GM11168 (cell line): ENCODE data around the gene ARFGEF2.
"Not testable (repeated sequence)": the region's sequence is repeated elsewhere in the genome, so short reads cannot be mapped to it uniquely, and the experiment has no call there.

Experiments
- in situ Hi-C: fragments of 300-500 bp; cut with MboI; formaldehyde crosslinking; loops from one replicate; pipeline ENCODE4 v1.12.0; 2022; ENCODE audit warnings: low sequenced_read_pairs; ENCODE audit not compliant: unreplicated experiment

The ARFGEF2 gene

DNA sequence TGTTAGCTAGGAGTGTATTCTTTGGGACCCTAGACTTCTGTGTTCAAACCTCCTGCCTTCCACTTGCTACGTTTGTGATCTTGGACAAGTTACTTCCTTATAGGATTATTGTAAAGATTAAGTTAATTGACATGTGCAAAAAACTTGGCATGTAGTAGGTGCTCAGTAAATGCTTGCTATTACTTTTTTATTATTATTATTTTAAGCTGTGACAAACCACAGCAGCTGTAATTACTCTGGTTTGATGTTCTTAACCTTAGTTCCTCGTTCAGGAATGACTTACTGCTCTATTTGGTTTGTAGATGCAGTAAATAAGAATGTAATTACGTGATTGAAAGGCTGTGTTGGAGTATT, 3.2 kb downstream of the ARFGEF2 start:
- in situ Hi-C loops = no loop called here

GRCh38 chr20:48926267-48926666, 4.8 kb downstream of the ARFGEF2 start:
- in situ Hi-C loops = no loop called here

GRCh38 chr20:48926821-48927220, 5.3 kb downstream of the ARFGEF2 start:
- in situ Hi-C loops = no loop called here

DNA sequence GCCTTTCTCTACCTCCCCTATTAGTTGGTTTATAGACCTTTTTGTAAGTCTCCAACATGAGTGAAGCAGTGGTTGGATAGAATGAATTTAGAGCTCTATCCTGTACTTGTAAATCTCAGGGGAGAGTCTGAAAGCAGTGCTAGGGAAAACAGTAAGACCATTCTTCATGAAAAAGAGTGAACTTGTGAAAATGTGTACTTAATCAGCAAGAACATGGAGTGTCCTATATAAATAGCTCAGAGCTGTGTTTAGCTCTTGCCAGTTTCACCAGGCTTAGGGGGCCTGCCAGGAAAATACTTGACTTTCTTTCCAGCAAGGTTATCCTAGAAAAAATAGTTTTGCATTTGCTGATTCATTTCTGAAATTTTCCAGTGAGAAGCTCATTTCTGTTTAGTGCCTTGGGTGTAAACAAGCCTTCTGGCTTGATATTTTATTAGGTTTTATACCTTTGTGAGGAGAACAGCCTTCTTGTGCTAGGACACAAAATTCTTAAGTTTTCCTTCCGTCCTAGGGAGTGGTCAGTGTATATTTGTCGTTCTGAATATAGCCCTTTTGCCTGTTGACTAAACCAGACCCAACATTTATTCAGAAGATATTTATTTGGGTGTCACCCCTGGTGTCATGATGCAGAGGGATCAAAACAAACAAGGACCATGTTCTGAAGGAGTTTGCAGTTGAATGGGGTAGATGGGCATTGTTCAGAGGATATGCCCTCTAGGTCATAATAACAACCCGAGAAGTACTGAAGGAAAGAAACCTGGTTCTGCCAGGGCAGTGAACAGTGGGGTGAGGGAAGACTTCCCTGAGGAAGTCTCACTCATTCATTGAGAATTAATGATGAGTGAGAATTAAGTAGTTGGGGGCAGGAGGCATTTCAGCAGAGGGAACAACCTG, 7.6 kb downstream of the ARFGEF2 start:
- in situ Hi-C loops = no loop called here

- in situ Hi-C loops = no loop called here
These were observed 8.5 kb downstream of the ARFGEF2 start for GRCh38 chr20:48930035-48930434.

DNA sequence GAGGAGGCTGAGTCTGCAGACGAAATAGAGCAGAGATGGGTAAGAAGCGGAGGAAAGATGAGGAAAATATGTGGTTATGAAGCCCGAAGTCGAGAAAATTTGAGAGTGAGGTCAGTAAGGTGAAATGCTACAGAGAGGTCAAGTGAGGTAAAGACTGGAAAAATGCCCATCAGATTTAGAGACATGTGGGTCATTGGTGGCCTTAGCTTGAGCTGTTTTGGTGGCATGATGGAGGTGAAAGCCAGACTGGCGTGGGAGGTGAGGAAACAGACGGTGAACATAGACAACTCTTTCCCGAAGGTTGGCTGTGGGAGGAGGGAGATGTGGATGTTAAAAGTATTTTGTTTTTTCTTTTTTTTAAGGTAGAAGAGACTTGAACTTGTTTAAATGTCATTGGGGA, 9.4 kb downstream of the ARFGEF2 start:
- in situ Hi-C loops = no loop called here

GRCh38 chr20:48931527-48932374, 10.2 kb downstream of the ARFGEF2 start:
- in situ Hi-C loops = no loop called here

DNA sequence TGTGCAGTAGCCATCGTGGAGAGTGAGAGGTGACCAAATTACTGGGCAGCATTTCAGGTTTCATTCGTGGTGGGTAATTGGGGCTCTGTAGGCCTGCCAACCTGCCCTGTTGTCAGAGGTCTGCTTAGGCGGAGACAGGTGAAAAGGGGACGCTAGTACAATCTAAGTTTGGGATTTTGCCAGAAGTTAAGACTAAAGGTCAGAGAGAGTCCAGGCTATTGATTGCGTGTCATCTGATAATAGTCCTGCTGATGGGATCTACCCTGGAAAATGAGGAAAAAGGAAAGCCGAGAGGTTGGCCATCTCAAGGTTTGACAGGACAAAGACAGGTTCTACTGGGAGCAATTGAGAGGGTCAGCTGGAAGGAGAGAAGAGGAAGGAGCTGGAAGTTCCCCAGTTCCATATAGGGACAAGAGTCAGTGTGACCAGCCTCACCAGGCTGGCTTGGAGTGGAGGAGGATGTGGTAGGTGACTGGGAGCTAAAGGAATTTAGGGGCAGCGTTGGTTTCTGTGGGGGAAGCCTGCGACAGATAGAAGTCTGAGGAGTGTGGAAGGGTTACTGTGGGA, 10.9 kb downstream of the ARFGEF2 start:
- in situ Hi-C loops = no loop called here

GRCh38 chr20:48933017-48933766, 11.7 kb downstream of the ARFGEF2 start:
- in situ Hi-C loops = no loop called here

DNA sequence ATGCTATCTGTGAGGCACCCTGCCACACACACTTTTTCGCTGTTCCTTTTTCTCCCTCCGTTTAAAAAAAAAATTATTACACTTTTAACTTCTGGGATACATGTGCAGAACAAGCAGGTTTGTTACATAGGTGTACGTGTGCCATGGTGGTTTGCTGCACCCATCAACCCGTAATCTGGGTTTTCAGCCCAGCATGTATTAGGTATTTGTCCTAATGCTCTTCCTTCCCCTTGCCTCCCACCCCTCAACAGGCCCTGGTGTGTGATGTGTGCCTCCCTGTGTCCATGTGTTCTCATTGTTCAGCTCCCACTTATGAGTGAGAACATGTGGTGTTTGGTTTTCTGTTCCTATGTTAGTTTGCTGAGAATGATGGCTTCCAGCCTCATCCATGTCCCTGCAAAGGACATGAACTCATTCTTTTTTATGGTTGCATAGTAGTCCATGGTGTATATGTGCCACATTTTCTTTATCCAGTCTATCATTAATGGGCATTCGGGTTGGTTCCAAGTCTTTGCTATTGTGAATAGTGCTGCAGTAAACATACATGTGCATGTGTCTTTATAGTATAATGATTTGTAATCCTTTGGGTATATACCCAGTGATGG, 12.9 kb downstream of the ARFGEF2 start:
- in situ Hi-C loops = not testable (repeated sequence)

DNA sequence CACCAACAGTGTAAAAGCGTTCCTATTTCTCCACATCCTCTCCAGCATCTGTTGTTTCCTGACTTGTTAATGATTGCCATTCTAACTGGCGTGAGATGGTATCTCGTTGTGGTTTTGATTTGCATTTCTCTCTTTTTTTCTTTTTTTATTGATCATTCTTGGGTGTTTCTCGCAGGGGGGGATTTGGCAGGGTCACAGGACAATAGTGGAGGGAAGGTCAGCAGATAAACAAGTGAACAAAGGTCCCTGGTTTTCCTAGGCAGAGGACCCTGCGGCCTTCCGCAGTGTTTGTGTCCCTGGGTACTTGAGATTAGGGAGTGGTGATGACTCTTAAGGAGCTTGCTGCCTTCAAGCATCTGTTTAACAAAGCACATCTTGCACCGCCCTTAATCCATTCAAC, 13.5 kb downstream of the ARFGEF2 start:
- in situ Hi-C loops = not testable (repeated sequence)

DNA sequence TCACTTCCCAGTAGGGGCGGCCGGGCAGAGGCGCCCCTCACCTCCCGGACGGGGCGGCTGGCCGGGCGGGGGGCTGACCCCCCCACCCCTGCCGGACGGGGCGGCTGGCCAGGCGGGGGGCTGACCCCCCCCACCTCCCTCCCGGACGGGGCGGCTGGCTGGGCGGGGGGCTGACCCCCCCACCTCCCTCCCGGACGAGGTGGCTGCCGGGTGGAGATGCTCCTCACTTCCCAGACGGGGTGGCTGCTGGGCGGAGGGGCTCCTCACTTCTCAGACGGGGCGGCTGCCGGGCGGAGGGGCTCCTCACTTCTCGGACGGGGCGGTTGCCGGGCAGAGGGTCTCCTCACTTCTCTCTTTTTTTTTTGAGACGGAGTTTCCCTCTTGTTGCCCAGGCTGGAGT, 14.7 kb downstream of the ARFGEF2 start:
- in situ Hi-C loops = not testable (repeated sequence)

- in situ Hi-C loops = no loop called here
These were observed 16.2 kb downstream of the ARFGEF2 start for GRCh38 chr20:48937674-48938073.

GRCh38 chr20:48938670-48939069, 17.2 kb downstream of the ARFGEF2 start:
- in situ Hi-C loops = no loop called here

- in situ Hi-C loops = no loop called here
These were observed 18.7 kb downstream of the ARFGEF2 start for GRCh38 chr20:48940170-48940569.

GRCh38 chr20:48941467-48941866, 20.0 kb downstream of the ARFGEF2 start:
- in situ Hi-C loops = no loop called here

- in situ Hi-C loops = no loop called here
These were observed 21.2 kb downstream of the ARFGEF2 start for GRCh38 chr20:48942730-48943129.

DNA sequence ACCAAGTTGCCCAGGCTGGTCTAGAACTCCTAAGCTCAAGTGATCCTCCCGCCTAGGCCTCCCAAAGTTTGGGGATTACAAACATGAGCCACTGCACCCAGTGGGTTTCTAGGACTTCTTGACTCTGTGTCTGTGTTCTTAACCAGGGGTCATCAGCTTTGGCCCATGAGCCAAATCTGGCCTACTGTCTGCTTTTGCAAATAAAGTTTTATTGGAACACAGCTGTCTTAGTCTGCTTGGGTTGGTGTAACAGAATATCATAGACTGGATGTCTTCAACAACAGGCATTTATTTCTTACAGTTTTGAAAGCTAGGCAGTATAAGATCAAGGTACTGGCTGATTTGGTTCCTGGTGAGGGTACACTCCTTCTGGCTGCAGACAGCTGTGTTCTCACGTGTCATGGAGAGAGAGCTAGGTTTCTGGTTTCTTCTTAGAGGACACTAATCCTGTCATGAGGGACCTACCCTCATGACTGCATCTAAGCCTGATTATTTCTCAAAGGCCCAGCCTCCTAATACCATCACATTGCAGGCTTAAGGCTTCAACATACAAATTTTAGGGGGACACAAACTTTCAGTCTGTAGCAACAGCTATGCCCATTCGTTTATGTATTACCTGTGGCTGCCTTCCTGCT, 23.3 kb downstream of the ARFGEF2 start:
- in situ Hi-C loops = no loop called here

DNA sequence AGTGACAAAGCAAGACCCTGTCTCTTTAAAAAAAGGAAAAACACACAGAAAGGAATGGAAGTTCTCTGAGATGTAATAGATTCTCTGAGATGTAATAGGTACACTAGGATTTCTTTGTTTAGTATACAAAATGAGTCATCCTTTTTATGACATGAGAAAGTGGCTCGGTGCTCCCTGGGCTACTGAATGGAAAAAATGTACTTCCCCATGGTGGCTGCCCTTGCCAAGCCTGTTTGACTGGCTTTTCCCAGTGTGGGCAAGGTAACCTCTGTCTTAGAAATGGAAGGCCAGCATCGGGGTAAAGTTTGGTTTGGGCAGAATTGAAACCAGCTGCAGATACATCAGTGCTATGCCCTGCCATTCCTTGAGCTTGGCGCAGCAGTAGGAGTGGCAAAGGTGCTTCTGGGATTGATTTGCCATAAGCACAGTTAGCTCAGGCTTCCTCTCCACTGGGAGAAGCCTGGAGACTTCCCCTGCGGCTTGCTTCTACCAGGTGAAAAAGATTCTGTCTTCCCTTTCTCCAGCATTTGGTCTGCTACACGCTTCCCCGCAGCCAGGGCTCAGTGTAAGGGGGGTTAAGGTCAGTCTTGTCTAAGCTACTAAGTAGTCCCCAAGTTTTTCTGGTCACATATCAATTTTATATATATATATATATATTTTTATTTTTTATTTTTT, 24.5 kb downstream of the ARFGEF2 start:
- in situ Hi-C loops = no loop called here
